Left ventricle myocardium superior (tissue), 1 donor: ENCODE results near the gene PIK3R2. TPM values are rescaled to one million over a fixed set of nuclear protein-coding genes. Genes with fewer than 3 reads are reported as not detected.
"Not testable (repeated sequence)": the region's sequence is repeated elsewhere in the genome, so short reads cannot be mapped to it uniquely, and the experiment has no call there.

Experiments
- ATAC-seq: fragments of 200-7000 bp; cut with Tn5 transposase; one replicate; pipeline ENCODE4 v1.9.1; 2020; ENCODE audit warnings: mild to moderate bottlenecking, moderate library complexity
- DNase-seq: peaks from one replicate; pipeline ENCODE4 v3.0.0-alpha.2; 2020
- intact Hi-C: fragments of 100-400 bp; cut with micrococcal nuclease; formaldehyde crosslinking; loops from one replicate; pipeline ENCODE4 v1.11.0; 2022
- long read RNA-seq: library from polyadenylated mRNA; unstranded; transcript quantifications from one replicate; pipeline ENCODE4 v2.0.0, GENCODE V29; 2021
- total RNA-seq: library from RNA; stranded (reverse); fragmentation: NEBNext Ultra II Directional; extraction: Animal tissue kit (Norgen Biotek cat#: 25700); gene quantifications from one replicate; pipeline ENCODE4 v1.2.1, GENCODE V29; 2021
- donor health status: DM: no; HTN: yes; CAD: no; lungs with severe emphysema.

PIK3R2 gene
- total RNA-seq = 29.6 TPM
- long read RNA-seq, full-length matches to known transcripts = 2 of 4 reads
- long read RNA-seq, partial matches to known transcripts = 1 of 4 reads
- long read RNA-seq, other reads (novel, unspliced or antisense) = 1 of 4 reads

DNA sequence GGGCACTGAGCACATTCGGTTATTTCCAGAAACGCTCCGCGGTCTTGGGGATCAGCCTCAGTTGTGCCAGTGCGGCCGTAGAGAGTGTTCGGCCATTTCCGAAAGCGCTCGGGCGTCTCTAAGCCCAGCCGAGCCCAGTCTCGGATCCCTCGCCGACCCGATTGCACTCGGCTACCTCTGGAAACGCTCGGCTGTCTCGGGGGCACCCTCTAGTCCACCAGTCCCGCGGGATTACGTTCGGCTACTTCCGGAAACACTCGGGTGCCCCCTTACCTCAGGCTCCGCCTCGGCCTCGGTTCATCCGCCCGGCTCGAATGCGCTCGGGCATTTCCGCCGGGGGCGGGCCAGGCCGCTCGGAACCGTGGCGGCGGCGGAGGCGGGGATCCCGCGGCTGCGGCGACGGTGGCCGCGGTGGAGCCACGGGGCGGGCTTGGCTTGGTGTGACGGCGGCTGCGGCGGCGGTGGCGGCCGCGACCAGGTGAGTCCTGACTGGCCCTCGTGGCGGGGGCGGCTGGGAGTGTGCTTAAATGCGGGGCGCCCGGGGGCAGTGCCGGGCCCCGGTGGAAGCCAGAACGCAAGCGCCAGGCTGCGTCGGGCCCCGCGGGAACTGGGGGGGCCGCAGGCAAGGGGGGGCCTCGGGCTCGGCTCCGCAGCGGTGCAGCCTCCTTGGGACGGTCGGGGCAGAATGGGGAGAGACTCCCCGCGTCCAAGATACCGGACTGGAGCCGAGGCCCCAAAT lies at the start of gene PIK3R2:
TSS of gene PIK3R2 (plus strand) at position 347 of the 739 bp plus-strand sequence. CDS start 2,717 bp downstream, outside the sequence.
- DNase-seq (peak; percentile 100), ATAC-seq (peak; percentile 89)
- intact Hi-C loops = no loop called here

DNA sequence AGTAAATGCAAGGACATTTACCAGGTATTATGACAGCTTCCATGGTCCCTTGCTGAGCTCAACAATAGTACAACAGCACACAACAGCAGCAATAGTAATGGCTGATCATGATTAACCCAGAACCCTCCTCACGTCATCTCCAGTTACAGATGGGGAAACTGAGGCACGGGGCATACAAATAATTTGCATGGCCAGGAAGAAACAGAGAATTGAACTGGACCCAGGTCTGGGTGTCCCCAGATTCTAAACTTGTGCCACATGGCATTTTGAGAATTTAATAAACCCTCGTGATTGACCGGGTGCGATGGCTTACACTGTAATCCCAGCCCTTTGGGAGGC lies 48.2 kb upstream of the PIK3R2 start:
- no peak for ATAC-seq
- no peak for DNase-seq
- intact Hi-C loops = no loop called here

DNA sequence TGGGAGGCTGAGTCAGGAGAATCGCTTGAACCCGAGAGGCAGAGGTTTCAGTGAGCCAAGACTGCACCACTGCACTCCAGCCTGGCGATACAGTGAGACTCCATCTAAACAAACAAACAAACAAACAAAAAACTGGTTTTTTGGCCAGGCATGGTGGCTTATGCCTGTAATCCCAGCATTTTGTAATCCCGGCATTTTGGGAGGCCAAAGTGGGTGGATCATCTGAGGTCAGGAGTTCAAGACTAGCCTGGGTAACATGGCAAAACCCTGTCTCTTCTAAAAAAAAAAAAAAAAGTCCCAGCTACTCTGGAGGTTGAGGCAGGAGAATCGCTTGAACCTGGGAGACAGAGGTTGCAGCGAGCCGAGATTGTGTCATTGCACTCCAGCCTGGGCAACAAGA lies 47.7 kb upstream of the PIK3R2 start:
- intact Hi-C loops, ATAC-seq, DNase-seq: not testable (repeated sequence)

DNA sequence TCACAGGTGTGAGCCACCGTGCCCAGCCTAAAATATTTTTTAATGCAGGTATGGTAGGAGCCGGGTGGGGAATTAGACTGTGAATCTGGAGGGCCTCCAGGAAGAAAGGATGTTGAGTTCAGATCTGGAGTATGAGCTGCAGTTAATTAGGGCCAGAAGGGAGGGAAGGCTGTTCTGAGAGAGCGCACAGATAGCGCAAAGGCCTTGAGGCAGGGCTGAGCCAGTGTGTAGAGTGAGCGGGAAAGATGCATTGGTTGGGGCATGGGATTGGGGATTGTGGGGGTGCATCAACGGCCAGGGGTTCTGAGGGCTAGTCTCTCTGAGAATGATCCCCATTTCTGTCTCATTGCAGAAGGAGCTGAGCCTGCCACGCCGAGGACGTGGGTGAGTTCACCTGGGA lies 45.7 kb upstream of the PIK3R2 start:
- DNase-seq = no peak
- no peak for ATAC-seq
- intact Hi-C loops = no loop called here

DNA sequence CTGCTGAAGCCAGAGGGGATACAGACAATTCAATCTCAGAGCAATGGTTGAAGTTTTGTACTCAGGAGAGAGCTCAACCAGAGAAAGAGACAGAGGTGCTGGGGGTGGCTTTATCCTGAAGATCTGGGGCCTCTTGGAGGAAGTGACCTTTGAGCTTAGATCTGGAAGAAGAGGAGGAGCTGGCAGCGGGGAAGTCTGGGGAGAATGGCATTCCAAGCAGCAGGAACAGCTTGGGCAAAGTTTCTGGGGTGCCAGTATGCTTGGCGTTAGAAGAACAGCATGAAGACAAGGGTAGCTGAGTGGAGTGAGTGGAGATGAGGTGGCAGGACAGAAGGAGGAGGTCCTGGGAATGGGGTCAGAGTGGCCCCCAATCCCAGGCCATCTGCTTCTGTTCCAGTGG lies 44.1 kb upstream of the PIK3R2 start:
- DNase-seq (no peak), ATAC-seq (no peak)
- intact Hi-C loops = no loop called here

DNA sequence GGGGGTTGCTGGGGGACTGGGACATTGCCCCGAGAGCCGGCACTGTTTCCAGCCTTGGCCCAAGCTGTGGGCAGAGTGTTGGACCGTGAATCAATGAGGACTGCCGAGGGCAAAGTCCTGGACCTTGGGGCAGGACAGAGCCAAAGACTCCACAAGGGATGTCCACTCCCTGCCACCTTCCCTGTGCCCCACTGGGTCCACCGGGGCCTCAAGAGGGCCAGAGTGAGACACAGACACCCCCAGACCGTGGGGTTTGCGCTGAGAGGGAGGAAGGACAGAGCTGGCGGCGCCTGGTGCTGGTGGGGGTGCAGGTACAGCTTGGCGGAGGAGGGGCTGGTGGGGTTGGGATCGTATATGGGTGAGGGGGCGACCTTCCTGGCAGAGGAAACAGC lies 43.6 kb upstream of the PIK3R2 start:
- DNase-seq = no peak
- no peak for ATAC-seq
- intact Hi-C loops = no loop called here

DNA sequence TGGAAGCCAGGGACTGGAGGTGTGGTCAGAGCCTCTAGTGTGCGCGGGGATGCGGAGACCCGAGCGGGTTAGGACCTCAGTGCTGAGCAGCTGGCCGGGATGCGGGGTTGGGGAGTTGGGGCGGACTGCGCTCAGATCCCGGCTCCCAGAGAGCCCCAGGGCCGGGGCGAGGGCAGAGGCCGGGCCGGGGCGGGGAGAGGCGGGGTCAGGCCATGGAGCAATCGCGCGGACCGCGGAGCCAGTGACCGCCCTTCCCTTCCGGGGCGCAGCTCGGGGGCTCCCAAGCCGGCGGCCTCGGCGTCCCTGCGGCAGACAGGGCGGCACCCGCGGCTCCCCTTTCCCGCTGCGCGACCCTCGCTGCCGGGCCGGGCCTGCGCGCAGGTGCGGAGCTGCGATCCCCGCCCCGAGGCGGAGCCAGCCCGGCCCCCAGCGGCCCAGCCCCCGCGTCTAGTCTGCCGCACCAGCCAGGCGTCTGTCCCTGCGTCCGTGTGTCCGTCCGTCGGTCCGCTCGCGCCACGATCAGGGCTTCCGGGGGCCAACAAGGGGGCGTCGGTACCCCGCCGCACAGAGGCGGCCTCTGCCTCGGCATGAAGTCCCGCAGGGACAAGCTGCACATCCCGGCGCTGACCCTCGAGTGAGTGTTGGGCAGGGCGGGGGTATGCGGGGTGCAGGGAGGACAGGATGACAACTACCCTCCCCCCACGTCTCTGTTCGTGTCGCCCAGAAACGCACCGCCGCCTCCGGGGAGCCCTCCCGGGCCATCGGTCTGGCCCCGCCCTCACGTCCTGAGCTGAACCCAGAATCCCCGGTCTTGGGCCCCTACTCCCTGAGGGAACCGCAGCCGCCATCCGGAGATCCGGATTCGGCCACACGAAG lies 43.0 kb upstream of the PIK3R2 start:
- DNase-seq = peak; percentile 79
- peak; percentile 82 for ATAC-seq
- intact Hi-C loops = no loop called here

DNA sequence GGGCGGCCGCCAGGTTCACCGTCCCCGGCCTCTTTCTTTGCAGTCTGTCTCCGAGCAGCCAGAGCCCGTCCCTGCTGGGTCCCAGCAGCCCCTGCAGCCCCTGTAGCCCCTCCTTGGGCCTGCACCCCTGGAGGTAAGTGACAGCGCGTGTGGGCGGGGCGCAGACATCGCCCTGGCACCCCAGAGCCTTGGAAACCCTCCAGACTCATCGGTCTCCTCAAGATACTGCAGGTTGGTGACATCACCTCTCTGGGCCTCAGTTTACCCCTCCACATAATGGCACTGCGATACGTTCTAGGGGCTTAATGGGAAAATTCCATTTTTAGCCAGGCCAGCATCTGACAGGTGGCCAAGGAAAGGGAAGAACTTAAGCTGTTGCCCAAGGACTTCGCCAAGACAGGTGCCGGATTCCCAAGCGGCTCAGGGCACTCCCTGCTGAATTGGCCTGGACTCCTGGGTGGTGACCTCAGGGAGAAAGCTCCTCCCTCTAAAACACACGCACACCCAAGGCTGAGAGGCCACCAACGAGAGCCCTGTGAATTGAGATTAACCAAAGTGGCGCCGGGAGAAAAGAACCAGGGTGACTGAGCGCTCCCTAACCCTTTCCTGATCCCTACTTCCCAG lies 42.2 kb upstream of the PIK3R2 start:
- no peak for ATAC-seq
- intact Hi-C loops = no loop called here
- DNase-seq = no peak

DNA sequence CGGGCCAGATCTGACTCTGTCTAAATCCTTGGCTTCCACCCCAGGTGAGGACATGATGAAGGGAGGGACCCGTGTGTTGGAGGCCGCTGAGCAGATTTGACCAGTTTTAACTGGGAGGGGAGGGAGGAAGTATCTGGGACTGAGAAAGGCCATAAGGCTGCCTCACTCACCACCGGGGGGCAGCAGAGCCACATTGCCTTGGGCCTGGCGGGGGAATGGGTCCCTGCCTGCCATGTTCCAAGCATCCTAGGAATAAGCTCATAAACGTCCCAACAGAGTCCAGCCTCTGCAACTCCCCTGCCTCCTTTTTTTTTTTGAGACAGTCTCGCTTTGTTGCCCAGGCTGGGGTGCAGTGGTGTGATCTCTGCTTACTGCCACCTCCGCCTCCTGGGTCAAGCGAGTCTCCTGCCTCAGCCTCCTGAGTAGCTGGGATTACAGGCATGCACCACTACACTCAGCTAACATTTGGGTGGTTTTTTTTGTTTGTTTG lies 39.9 kb upstream of the PIK3R2 start:
- intact Hi-C loops = no loop called here
- ATAC-seq (peak; percentile 60), DNase-seq (peak; percentile 91)

DNA sequence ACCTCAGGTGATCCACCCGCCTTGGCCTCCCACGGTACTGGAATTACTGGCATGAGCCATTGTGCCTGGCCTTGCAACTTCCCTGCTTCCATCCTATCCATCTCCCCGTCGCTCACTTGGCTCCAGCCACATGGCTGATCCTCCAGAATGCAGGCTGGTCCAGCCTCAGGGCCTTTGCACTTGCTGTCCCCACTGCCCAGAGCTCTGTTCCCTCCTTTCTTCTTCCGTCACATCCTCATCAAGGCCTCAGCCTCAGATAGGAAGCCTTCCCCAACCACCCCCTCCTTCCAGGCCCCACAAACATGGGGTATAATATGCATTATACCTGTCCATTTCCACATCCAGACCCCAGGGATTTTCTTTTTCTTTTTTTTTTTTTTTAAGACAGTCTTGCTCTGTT lies 39.1 kb upstream of the PIK3R2 start:
- intact Hi-C loops = no loop called here
- no peak for ATAC-seq
- no peak for DNase-seq

DNA sequence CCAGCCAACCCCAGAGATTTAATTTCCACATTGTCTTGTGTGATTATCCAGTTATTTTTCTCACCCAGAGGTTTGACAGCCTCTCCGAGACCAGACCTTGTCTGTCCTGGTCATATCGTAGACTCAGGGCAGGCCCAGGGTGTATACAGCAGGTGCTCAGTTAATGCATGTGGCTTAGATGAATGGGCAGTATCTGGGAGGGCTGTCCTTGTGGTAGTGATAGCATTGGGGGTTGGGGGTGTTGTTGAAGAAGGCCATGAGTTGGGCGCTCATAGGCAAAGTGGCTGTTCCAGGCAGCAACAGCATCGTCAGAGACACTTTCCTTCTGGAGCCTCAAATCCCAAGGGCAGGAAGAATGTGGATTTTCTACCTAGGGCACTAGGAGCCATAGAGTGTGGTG lies 38.5 kb upstream of the PIK3R2 start:
- intact Hi-C loops = no loop called here
- ATAC-seq (no peak), DNase-seq (no peak)

DNA sequence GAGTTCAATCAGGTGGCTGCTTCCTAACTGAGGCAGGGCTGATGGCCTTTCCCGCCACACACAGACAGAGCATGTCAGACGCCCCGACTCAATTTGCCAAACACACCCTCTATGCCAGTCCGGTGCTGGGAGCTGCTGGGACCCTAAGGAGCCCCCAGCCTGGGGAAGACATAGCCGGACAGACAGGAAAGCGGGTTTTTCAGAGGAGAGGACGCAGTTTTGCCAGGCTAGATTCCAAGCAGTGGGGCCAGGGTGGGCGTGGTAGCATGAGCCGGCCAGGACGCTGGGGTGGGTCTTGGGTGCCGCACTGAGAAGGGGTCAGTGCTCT lies 35.6 kb upstream of the PIK3R2 start:
- ATAC-seq = no peak
- DNase-seq = no peak
- intact Hi-C loops = no loop called here

DNA sequence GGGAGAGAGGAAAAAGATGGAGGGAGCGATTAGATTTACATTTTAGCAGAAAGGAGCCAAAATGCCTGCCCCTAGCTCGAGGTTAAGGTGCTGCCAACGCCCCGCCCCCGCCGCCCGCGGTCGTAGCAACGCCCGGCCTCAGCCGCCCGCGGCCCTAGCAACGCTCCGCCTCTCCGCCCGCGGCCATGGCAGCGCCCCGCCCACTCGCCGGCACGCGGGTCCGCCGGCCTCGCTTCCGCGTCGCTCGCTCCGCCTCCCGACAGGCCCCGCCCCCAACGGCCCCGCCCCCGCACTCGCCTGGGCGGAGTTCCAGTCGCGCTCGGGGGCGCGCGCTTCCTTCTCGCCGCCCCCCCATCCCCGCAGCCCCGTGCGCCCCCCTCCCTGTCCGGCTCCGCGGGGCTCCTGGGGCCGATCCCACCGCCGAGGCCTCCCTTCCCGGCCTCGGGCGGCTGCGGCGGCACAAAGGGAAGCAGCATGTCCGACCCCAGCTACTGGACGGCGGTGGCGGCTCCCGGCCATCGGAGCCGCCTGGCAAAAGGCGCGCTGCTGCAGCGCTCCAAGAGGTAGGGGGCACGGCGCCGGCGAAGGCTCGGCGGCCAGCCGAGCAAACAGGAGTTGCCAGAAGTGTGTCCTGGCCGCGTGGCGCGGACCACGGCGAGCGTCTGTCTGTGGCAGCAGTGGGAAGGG lies 35.1 kb upstream of the PIK3R2 start:
- intact Hi-C loops = no loop called here
- DNase-seq = peak; percentile 95
- peak; percentile 96 for ATAC-seq

DNA sequence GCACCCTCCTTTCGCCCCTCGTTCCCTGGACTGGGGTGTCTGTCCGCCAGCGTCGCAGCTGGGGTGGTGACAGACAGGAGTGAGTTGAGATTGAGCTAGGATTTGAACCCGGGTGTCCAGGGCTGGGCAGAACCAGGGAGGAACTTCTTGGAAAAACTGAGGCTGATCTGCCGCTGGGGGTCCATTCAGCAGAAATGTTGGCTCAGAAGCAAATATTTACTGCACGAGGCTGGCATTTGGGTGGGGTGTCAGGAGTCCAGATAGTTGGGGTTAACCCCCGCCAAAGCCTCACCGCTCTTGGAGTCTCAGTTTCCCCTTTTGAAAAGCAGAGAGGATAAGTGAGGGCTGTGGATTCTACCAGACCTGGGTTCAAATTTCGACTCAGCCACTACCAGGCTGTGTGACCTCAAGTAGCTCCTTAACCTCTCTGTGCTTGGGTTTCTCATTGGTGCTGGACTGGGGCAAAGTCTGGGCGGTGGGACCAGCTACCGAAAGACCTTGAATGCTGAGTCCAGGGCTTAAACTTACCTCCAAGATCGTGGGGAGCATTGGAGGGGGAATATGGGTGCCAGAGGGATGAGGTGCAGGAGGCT lies 34.4 kb upstream of the PIK3R2 start:
- ATAC-seq = no peak
- intact Hi-C loops = no loop called here

DNA sequence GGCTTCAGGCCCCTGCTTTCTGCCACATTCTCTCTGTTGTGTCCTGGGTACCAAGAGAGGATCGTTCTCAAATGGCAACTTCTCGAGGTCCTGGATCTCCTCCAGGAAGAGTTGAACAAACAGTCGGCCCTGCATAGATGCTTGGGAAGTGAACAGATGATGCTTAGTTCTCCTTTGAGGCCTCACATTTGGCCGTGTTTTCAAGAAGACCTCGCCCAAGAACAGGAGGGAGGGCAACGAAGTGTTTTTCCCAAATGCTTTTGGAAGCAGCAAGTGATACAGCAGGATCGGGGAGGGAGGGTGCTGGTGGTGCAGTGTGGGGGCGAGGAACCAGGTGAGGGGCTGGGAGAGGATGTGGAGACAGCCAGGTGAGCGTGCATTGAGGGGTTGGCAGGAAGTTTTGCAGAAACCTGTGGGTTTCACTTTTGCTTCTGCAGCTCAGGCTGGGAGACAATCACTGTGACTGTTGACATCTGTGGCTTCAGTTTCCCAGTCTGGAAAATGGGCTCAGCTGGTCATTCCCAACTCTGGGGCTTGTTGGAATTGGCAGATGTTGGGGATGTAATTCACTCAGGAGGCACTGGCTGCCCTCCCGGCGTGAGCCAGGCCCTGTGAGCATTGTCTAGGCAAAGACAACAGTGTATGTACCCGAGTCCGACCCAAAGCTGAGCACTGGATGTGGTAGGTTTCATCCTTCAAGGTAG lies 33.8 kb upstream of the PIK3R2 start:
- intact Hi-C loops = no loop called here
- DNase-seq (no peak), ATAC-seq (no peak)

More for the DNA sequence above, 34.4 kb upstream of the PIK3R2 start:
- DNase-seq = no peak

DNA sequence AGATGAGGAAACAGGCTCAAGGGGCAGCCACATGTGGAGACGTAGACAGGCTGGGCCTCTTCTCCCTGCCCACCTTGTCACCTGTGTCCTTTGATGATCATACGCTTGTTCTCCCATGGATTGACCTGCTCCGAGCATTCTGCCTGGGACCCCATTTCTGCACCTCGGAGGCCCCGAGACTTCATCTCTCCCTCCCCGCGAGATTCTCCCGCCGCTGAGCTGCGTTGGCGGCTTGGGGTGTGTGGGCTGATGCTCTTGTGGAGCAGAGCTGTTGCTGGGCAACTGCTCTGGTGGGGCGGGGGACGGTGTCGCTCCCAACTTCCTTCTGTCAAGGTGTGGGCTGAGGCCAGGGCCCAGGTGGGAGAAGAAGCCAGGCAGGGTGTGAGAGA lies 33.3 kb upstream of the PIK3R2 start:
- DNase-seq (no peak), ATAC-seq (no peak)
- intact Hi-C loops = no loop called here

DNA sequence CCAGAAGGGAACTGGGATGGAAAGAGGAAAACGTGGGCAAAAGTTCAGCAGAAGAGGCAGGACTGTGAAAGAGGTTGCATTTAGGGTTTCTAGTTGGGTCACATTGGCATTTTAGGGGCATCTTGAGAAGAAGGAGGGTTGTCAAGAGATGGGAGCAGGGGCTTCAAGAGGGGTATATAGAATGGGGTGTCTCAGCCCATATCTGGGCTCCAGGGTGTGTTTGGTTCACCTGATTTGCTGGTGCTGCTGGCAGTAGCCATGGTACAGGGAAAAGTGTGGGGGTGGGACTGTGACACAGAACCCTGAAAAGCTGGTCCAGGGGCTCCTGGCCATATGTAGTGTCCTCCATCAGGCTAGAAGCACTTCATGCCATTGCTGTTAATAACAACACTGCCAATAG lies 32.8 kb upstream of the PIK3R2 start:
- no peak for DNase-seq
- no peak for ATAC-seq
- intact Hi-C loops = no loop called here

DNA sequence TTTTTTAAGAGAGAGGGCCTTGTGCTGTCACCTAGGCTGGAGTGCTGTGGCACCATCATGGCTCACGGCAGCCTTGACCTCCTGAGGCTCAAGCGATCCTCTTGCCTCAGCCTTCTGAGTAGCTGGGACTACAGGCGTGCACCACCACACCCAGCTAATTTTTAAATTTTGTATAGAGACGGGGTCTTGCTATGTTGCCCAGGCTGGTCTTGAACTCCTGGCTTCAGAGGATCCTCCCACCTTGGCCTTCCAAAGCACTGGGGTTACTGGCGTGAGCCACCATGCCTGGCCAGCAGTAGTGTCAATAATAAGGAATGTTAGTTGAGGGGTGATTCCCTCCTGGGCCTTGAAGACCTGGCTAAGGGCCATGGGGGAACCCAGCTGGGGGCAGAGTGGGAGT lies 31.8 kb upstream of the PIK3R2 start:
- intact Hi-C loops = no loop called here
- no peak for ATAC-seq
- no peak for DNase-seq

DNA sequence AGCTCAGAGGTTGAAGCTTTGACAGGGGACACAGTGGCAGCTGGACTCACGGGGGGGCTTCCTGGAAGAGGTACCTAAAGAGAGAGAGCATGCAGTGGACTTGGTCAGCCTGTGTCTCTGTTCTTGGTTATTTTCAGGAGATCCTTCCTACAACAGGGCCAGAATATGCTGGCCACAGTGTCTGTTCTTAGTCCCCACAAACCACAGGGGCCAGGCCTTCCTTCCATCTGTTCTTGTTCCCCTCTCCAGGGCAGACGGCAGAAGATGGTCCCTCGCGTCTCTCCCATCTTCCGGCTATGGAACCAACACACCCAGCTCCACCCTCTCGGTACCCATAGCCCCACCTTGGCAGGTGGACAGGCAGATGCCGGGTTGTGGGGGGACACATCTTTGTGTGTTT lies 30.5 kb upstream of the PIK3R2 start:
- no peak for ATAC-seq
- intact Hi-C loops = no loop called here
- DNase-seq = no peak
